Measurements from ENCODE around the gene WWOX. TPM values are rescaled to one million over a fixed set of nuclear protein-coding genes. Genes with fewer than 3 reads are reported as not detected.

WWOX gene
- total RNA-seq, 1 experiment from 2014 or later, result 15.6 TPM

DNA sequence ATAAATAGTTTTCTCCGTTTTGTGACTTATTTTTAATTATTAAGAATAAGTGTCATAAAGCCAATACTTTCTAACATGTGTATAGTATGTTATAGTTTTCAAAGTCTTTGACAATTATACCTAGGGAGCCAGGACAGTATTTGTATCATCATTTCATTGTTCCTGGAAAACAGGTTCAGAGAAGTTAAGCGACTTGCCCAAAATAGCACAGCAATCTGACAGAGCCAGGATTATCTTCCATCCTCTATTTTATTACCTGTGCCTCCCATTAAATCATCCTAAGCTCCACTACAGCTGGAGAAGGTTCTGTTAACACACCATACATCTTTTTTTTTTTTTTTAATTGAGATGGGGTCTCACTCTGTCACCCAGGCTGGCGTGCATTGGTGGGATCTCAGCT is 782.7 kb downstream of the WWOX start:
- no peak overlapping the region for H3K4ac ChIP-seq (ENCODE audit: low read depth, low read length)
- H3K79me2 ChIP-seq (ENCODE audit: insufficient read depth, low read length), result no peaks in the 10 kb centered on the region
- no peaks in the 10 kb centered on the region for H3K79me1 ChIP-seq (ENCODE audit: insufficient read depth, low read depth, low read length, poor library complexity, severe bottlenecking)
- no peak overlapping the region for H2BK12ac ChIP-seq (ENCODE audit: insufficient read length, low read depth, low read length)
- no peak overlapping the region for H2BK5ac ChIP-seq (ENCODE audit: insufficient read length, low read length)
- no peaks in the 10 kb centered on the region for H3K27me3 Mint-ChIP-seq (ENCODE audit: low read depth)
- H3K27ac Mint-ChIP-seq, result no peak overlapping the region
- H3K4me2 ChIP-seq (ENCODE audit: insufficient read depth, insufficient read length, low read length), result no peak overlapping the region
- H3K27me3 ChIP-seq (ENCODE audit: insufficient read depth, low read length), result no peaks in the 10 kb centered on the region
- no peaks in the 10 kb centered on the region for H4K20me1 ChIP-seq (ENCODE audit: control insufficient read depth, insufficient read depth, insufficient read length)
- no peak overlapping the region for H4K91ac ChIP-seq (ENCODE audit: insufficient read length, low read depth, low read length)
- H3K27ac ChIP-seq (ENCODE audit: insufficient read length, low read depth, low read length), result no peak overlapping the region
- no peak overlapping the region for H3K14ac ChIP-seq (ENCODE audit: insufficient read depth, low read length)
- no peaks in the 10 kb centered on the region for H3K9me3 ChIP-seq (ENCODE audit: control insufficient read depth, low read depth, low read length)
- no peak overlapping the region for H3K4me3 Mint-ChIP-seq
- peaks cover 7% of the 10 kb centered on the region; the same call in 1 of the 2 replicates for H3K4me1 ChIP-seq (ENCODE audit: insufficient read depth, low read length)
- no peak overlapping the region for H3K18ac ChIP-seq (ENCODE audit: insufficient read length, low read depth, low read length)
- H3K4me1 Mint-ChIP-seq, result peaks cover 21 to 22% of the 10 kb centered on the region in 2 experiments
- H2AFZ ChIP-seq (ENCODE audit: low read length), result no peak overlapping the region
- H3K36me3 Mint-ChIP-seq (ENCODE audit: insufficient read depth in 1 of 3, low read depth in 3 of 3), result no peaks in the 10 kb centered on the region
- TF ChIP-seq, protein P1, sequence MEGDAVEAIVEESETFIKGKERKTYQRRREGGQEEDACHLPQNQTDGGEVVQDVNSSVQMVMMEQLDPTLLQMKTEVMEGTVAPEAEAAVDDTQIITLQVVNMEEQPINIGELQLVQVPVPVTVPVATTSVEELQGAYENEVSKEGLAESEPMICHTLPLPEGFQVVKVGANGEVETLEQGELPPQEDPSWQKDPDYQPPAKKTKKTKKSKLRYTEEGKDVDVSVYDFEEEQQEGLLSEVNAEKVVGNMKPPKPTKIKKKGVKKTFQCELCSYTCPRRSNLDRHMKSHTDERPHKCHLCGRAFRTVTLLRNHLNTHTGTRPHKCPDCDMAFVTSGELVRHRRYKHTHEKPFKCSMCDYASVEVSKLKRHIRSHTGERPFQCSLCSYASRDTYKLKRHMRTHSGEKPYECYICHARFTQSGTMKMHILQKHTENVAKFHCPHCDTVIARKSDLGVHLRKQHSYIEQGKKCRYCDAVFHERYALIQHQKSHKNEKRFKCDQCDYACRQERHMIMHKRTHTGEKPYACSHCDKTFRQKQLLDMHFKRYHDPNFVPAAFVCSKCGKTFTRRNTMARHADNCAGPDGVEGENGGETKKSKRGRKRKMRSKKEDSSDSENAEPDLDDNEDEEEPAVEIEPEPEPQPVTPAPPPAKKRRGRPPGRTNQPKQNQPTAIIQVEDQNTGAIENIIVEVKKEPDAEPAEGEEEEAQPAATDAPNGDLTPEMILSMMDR (conservative IDR thresholded peaks at IDR 0.05), result no peak
- H4K8ac ChIP-seq (replicated peaks; ENCODE audit: insufficient read length, low read depth, low read length), result no peak overlapping the region
- WGBS (ENCODE audit: extremely low coverage, insufficient read length, low lambda C conversion rate), result no CpG with 5 or more reads among the region's 3 CpGs
- H3K23ac ChIP-seq (ENCODE audit: insufficient read length, low read depth, low read length), result no peak overlapping the region
- no peak overlapping the region for H2BK120ac ChIP-seq (ENCODE audit: low read depth, low read length, poor library complexity, severe bottlenecking)
- H3K56ac ChIP-seq (ENCODE audit: insufficient read length, low read depth, low read length), result no peak overlapping the region
- no peak overlapping the region for H2BK15ac ChIP-seq (ENCODE audit: low read depth, low read length)
- H3K9ac ChIP-seq (ENCODE audit: extremely low read depth, insufficient read length, low read length), result no peak overlapping the region
- H3K23me2 ChIP-seq (ENCODE audit: insufficient read length, low read depth, low read length, poor library complexity, severe bottlenecking), result no peaks in the 10 kb centered on the region
- H2BK20ac ChIP-seq (ENCODE audit: low read depth, low read length, poor library complexity, severe bottlenecking), result no peak overlapping the region
- H2AK5ac ChIP-seq (ENCODE audit: insufficient read length, low read length), result no peak overlapping the region
- DNase-seq, result no peak
- no peak overlapping the region for H4K5ac ChIP-seq (ENCODE audit: insufficient read length, low read depth, low read length)
- H3T11ph ChIP-seq (ENCODE audit: low read length), result no peak overlapping the region
- no peaks in the 10 kb centered on the region for H3K9me3 Mint-ChIP-seq
